Mesenchymal stem cell (in vitro differentiated cells and primary cell): ENCODE data around the gene KIRREL3.

ENCODE experiments used
- DNase-seq: peaks from one replicate; pipeline ENCODE4 v3.0.0-alpha.2; 2013
- H2AFZ ChIP-seq: one replicate; pipeline ENCODE4 v1.6.1; 2013; ENCODE audit warnings: low read depth, mild to moderate bottlenecking, control low read depth, inconsistent platforms, low read length, moderate library complexity
- H2AK5ac ChIP-seq: 2 replicates; pipeline ENCODE4 v1.6.1; 2013; ENCODE audit warnings: low read length, moderate library complexity, mild to moderate bottlenecking, inconsistent platforms; ENCODE audit not compliant: severe bottlenecking
- H2BK120ac ChIP-seq: one replicate; pipeline ENCODE4 v1.6.1; 2013; ENCODE audit warnings: low read depth, mild to moderate bottlenecking, inconsistent platforms, low read length, moderate library complexity
- H2BK12ac ChIP-seq, 2 experiments: one replicate each; pipeline ENCODE4 v1.6.1; 2013; ENCODE audit warnings: inconsistent platforms in 2 of 2, low read length in 2 of 2, mild to moderate bottlenecking in 2 of 2, moderate library complexity in 2 of 2, control low read depth in 1 of 2
- H2BK15ac ChIP-seq: one replicate; pipeline ENCODE4 v1.6.1; 2013; ENCODE audit warnings: mild to moderate bottlenecking, low read depth, inconsistent platforms; ENCODE audit not compliant: poor library complexity, severe bottlenecking
- H2BK5ac ChIP-seq: 2 replicates; pipeline ENCODE4 v1.6.1; 2013; ENCODE audit warnings: low read depth, mild to moderate bottlenecking, low read length, control low read depth, inconsistent platforms; ENCODE audit not compliant: poor library complexity, severe bottlenecking
- H3K14ac ChIP-seq, 2 experiments: one replicate each; pipeline ENCODE4 v1.6.1; 2013; ENCODE audit warnings: inconsistent platforms in 2 of 2, low read length in 2 of 2, control low read depth in 1 of 2, mild to moderate bottlenecking in 1 of 2, moderate library complexity in 1 of 2
- H3K18ac ChIP-seq, 2 experiments: one replicate each; pipeline ENCODE4 v1.6.1; 2013; ENCODE audit warnings: inconsistent platforms in 2 of 2, low read length in 2 of 2, control low read depth in 1 of 2, low read depth in 1 of 2, mild to moderate bottlenecking in 1 of 2
- H3K23ac ChIP-seq, 2 experiments: one replicate each; pipeline ENCODE4 v1.6.1; 2013; ENCODE audit warnings: inconsistent platforms in 2 of 2, low read length in 2 of 2, mild to moderate bottlenecking in 2 of 2, moderate library complexity in 2 of 2, control low read depth in 1 of 2
- H3K27ac ChIP-seq: 2 replicates; pipeline ENCODE4 v1.5.1; 2013; ENCODE audit warnings: mild to moderate bottlenecking, moderate library complexity, low read length, control low read depth, inconsistent platforms; ENCODE audit not compliant: poor library complexity, severe bottlenecking
- H3K27me3 ChIP-seq, 2 experiments: 2 replicates each; pipeline versions ENCODE4 v1.6.1 to v1.7.0; 2013; ENCODE audit warnings: low read length in 2 of 2, mild to moderate bottlenecking in 2 of 2, moderate library complexity in 2 of 2, control low read depth in 1 of 2, inconsistent platforms in 1 of 2; ENCODE audit not compliant: control insufficient read depth in 1 of 2, insufficient read depth in 1 of 2
- H3K36me3 ChIP-seq, 2 experiments: 2 replicates each; pipeline versions ENCODE4 v1.6.1 to v1.7.0; 2013; ENCODE audit warnings: low read length in 2 of 2, control low read depth in 1 of 2, inconsistent platforms in 1 of 2, low read depth in 1 of 2, mild to moderate bottlenecking in 1 of 2; ENCODE audit not compliant: insufficient read depth in 2 of 2, control insufficient read depth in 1 of 2
- H3K4ac ChIP-seq, 2 experiments: one replicate each; pipeline ENCODE4 v1.6.1; 2013; ENCODE audit warnings: inconsistent platforms in 2 of 2, low read length in 2 of 2, mild to moderate bottlenecking in 2 of 2, moderate library complexity in 2 of 2, control low read depth in 1 of 2, low read depth in 1 of 2
- H3K4me1 ChIP-seq: 2 replicates; pipeline ENCODE4 v1.6.1; 2013; ENCODE audit warnings: low read depth, low read length, control low read depth; ENCODE audit not compliant: control insufficient read depth, insufficient read depth
- H3K4me2 ChIP-seq: 2 replicates; pipeline ENCODE4 v1.6.1; 2013; ENCODE audit warnings: low read length, mild to moderate bottlenecking, inconsistent platforms; ENCODE audit not compliant: poor library complexity, severe bottlenecking
- H3K4me3 ChIP-seq, 2 experiments: 2 replicates each; pipeline versions ENCODE4 v1.5.1 to v1.7.0; 2013; ENCODE audit warnings: low read length in 2 of 2, mild to moderate bottlenecking in 2 of 2, control low read depth in 1 of 2, low read depth in 1 of 2; ENCODE audit not compliant: insufficient read depth in 1 of 2
- H3K79me1 ChIP-seq: replicated peaks from 2 replicates; pipeline ENCODE4 v1.6.1; 2013; ENCODE audit warnings: mild to moderate bottlenecking, control low read depth, low read length, inconsistent platforms; ENCODE audit not compliant: poor library complexity, severe bottlenecking
- H3K9ac ChIP-seq: 2 replicates; pipeline ENCODE4 v1.7.0; 2013; ENCODE audit warnings: mild to moderate bottlenecking, low read length, moderate library complexity
- H3K9me3 ChIP-seq: 2 replicates; pipeline ENCODE4 v1.7.0; 2013; ENCODE audit warnings: mild to moderate bottlenecking, low read length; ENCODE audit not compliant: control insufficient read depth
- H4K8ac ChIP-seq: one replicate; pipeline ENCODE4 v1.6.1; 2013; ENCODE audit warnings: inconsistent platforms, mild to moderate bottlenecking, low read length, moderate library complexity
- H4K91ac ChIP-seq: one replicate; pipeline ENCODE4 v1.6.1; 2013; ENCODE audit warnings: mild to moderate bottlenecking, low read length, inconsistent platforms
- WGBS: methylation state at CpG from one replicate; pipeline ENCODE4 v1.1.7; 2013; ENCODE audit warnings: mixed read lengths; 5-methylcytosine and 5-hydroxymethylcytosine counted together

Gene KIRREL3

DNA sequence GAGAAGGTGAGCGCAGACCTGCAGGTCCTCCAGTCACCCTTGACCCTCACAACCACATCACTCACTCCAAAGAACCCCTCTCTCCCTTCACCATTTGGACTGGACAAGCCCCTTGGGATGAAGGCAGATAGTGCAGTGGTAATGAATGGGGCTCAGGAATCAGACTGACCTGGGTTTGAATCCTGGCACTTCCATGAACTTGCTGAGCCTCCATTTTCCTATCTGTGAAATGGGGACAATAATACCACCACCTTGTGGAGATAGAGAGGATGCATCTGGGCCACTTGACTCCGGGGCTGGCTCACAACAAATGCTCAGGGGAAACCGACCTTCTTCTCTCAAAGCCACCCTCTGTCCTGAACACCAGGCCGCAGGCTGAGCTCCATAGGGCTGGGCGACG lies 467.0 kb downstream of the KIRREL3 start:
- Histone ChIP-seq H3K14ac (no peak overlapping the region), H3K27me3 (peaks cover 0 to 22% of the 10 kb centered on the region in 2 experiments), H4K91ac (no peak overlapping the region), H3K23ac (no peak overlapping the region), H3K9ac (no peak overlapping the region), H3K4me1 (no peaks in the 10 kb centered on the region), H3K4ac (no peak overlapping the region), H3K79me1 (no peaks in the 10 kb centered on the region), H3K4me2 (no peak overlapping the region), H2BK120ac (no peak overlapping the region), H3K9me3 (no peaks in the 10 kb centered on the region), H3K27ac (no peak overlapping the region), H2AK5ac (no peak overlapping the region), H3K18ac (no peak overlapping the region), H3K36me3 (no peaks in the 10 kb centered on the region), H3K4me3 (no peak overlapping the region), H2BK5ac (no peak overlapping the region), H2BK15ac (no peak overlapping the region), H4K8ac (no peak overlapping the region), H2AFZ (no peak overlapping the region), H2BK12ac (no peak overlapping the region)
- WGBS, result 88% methylated on average over 1 of the region's 6 CpGs
- no peak for DNase-seq

DNA sequence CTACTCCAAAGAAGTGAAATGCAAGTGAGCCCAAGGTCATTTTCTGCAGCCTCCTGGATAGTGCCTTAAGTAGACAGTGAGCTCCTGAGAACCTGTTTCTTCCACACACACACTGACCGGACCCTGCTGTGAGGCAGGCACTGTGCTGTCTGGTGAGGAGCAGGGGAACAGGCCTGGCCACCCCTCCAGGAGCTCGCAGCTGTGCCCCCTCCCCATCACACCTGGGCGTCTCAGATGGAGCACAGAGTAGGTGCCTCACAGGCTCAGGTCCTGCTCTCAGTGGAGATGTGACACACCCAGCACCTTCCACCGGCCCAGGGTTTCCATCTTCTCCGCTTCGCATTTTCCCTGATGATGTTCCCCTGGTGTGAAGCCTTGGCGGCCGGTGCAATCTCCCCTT lies 470.2 kb downstream of the KIRREL3 start:
- H3K27ac ChIP-seq, result no peak overlapping the region
- no peak overlapping the region for H2BK15ac ChIP-seq
- no peak overlapping the region for H2AFZ ChIP-seq
- no peak overlapping the region for H2AK5ac ChIP-seq
- no peak overlapping the region for H3K23ac ChIP-seq
- H3K36me3 ChIP-seq, result no peaks in the 10 kb centered on the region
- H3K9me3 ChIP-seq, result no peaks in the 10 kb centered on the region
- no peak overlapping the region for H3K18ac ChIP-seq
- no peaks in the 10 kb centered on the region for H3K79me1 ChIP-seq
- no peak overlapping the region for H2BK12ac ChIP-seq
- peaks cover 0 to 25% of the 10 kb centered on the region in 2 experiments for H3K27me3 ChIP-seq
- H3K9ac ChIP-seq, result no peak overlapping the region
- H3K4me2 ChIP-seq, result no peak overlapping the region
- no peak overlapping the region for H3K14ac ChIP-seq
- DNase-seq, result no peak
- no peak overlapping the region for H3K4ac ChIP-seq
- no peak overlapping the region for H2BK120ac ChIP-seq
- no peaks in the 10 kb centered on the region for H3K4me1 ChIP-seq
- WGBS, result 81% methylated on average over 8 of the region's 8 CpGs
- H4K8ac ChIP-seq, result no peak overlapping the region
- no peak overlapping the region for H4K91ac ChIP-seq
- H3K4me3 ChIP-seq, result no peak overlapping the region
- H2BK5ac ChIP-seq, result no peak overlapping the region

DNA sequence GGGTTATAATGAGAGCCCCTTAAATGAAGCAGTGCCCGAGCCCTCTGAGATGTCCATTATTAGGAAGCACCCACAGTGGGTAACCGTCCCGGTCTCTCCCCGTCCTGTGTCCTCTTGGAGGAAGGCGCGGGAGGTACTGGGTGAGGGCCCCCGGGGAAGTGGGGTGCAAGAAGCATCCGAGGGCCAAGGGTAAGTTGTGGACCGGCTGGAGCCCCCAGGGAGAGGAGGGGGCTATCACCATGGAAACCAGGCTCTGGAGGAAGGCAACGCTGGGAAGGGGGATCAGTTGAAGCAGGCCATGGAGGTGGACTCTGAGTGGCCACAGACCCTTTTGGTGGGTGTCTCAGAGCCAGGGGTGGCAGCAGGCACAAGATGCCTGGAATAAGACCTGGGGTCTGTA lies 471.5 kb downstream of the KIRREL3 start:
- no peak overlapping the region for H2AK5ac ChIP-seq
- no peak overlapping the region for H2BK15ac ChIP-seq
- no peak overlapping the region for H2BK120ac ChIP-seq
- no peak overlapping the region for H3K9ac ChIP-seq
- H3K4ac ChIP-seq, result no peak overlapping the region
- H3K79me1 ChIP-seq, result no peaks in the 10 kb centered on the region
- H3K27me3 ChIP-seq, result peaks cover 0 to 33% of the 10 kb centered on the region in 2 experiments
- WGBS, result 78% methylated on average over 10 of the region's 10 CpGs
- H3K27ac ChIP-seq, result no peak overlapping the region
- H2BK12ac ChIP-seq, result no peak overlapping the region
- DNase-seq, result no peak
- H3K23ac ChIP-seq, result no peak overlapping the region
- no peak overlapping the region for H4K8ac ChIP-seq
- no peaks in the 10 kb centered on the region for H3K9me3 ChIP-seq
- no peak overlapping the region for H2BK5ac ChIP-seq
- no peak overlapping the region for H3K4me2 ChIP-seq
- no peak overlapping the region for H2AFZ ChIP-seq
- H4K91ac ChIP-seq, result no peak overlapping the region
- no peak overlapping the region for H3K18ac ChIP-seq
- no peaks in the 10 kb centered on the region for H3K36me3 ChIP-seq
- no peaks in the 10 kb centered on the region for H3K4me1 ChIP-seq
- H3K4me3 ChIP-seq, result no peak overlapping the region
- H3K14ac ChIP-seq, result no peak overlapping the region

DNA sequence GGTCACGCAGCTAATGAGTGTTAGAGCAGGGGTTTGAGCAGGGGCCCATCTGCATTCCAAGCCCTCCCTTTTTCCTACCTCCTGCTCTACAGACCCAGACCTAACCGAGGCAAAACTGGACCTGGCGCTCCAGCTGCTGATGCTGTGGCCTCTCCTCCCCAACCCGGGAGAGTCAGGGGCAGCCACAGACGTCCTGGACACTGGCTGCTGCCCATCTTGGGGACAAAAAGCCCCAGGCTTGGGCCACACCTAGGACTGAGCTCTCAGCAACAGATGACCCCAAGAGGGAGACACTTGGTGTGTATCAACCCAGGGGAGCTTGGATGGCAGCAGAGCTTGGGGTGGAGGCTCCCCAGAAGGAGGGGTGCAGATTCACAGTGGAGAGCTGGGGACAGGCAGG lies 472.5 kb downstream of the KIRREL3 start:
- Histone ChIP-seq H4K91ac (no peak overlapping the region), H3K79me1 (no peaks in the 10 kb centered on the region), H3K4me2 (no peak overlapping the region), H3K4me1 (no peaks in the 10 kb centered on the region), H2BK5ac (no peak overlapping the region), H2BK15ac (no peak overlapping the region), H3K23ac (no peak overlapping the region), H4K8ac (no peak overlapping the region), H3K4me3 (no peak overlapping the region), H3K9me3 (no peaks in the 10 kb centered on the region), H3K14ac (no peak overlapping the region), H3K36me3 (no peaks in the 10 kb centered on the region), H3K18ac (no peak overlapping the region), H2BK12ac (no peak overlapping the region), H3K27ac (no peak overlapping the region), H2AFZ (no peak overlapping the region), H3K4ac (no peak overlapping the region), H2BK120ac (no peak overlapping the region), H3K9ac (no peak overlapping the region), H3K27me3 (peaks cover 0 to 33% of the 10 kb centered on the region in 2 experiments), H2AK5ac (no peak overlapping the region)
- no peak for DNase-seq
- WGBS, result 72% methylated on average over 5 of the region's 5 CpGs
